Measurements from ENCODE around the gene C8G. TPM values are rescaled to one million over a fixed set of nuclear protein-coding genes. Genes with fewer than 3 reads are reported as not detected.
A peak's percentile ranks its signal among the peaks of the same experiment; 100 is the strongest.

C8G gene
- total RNA-seq, 4 donors from 2014 or later, result 1.7 to 5.2 TPM; not detected in 2

DNA sequence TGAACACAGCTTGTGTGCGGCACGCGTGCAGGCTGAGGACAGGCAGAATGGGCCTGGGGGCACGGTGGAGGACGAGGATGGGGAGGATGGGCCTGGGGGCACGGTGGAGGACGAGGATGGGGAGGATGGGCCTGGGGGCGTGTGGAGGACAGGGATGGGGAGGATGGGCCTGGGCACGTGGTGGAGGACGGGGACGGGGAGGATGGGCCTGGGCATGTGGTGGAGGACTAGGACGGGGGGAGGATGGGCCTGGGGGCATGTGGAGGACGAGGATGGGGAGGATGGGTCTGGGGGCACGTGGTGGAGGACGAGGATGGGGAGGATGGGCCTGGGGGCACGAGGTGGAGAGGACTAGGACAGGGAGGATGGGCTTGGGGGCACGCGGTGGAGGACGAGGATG, 22.5 kb upstream of the C8G start:
- in situ Hi-C loops (cut with MboI; ENCODE audit: low sequenced_read_pairs in 4 of 4), result no loop called here
- Histone ChIP-seq H3K4me3 (no peak overlapping the region), H3K36me3 (peaks cover 0 to 20% of the 10 kb centered on the region in 2 donors), H3K9me3 (no peaks in the 10 kb centered on the region), H3K4me1 (peaks cover 12 to 33% of the 10 kb centered on the region in 2 donors), H3K27ac (no peak overlapping the region), H3K27me3 (no peaks in the 10 kb centered on the region)
- DNase-seq (no peak), ATAC-seq (no peak)
- TF ChIP-seq, protein P1, sequence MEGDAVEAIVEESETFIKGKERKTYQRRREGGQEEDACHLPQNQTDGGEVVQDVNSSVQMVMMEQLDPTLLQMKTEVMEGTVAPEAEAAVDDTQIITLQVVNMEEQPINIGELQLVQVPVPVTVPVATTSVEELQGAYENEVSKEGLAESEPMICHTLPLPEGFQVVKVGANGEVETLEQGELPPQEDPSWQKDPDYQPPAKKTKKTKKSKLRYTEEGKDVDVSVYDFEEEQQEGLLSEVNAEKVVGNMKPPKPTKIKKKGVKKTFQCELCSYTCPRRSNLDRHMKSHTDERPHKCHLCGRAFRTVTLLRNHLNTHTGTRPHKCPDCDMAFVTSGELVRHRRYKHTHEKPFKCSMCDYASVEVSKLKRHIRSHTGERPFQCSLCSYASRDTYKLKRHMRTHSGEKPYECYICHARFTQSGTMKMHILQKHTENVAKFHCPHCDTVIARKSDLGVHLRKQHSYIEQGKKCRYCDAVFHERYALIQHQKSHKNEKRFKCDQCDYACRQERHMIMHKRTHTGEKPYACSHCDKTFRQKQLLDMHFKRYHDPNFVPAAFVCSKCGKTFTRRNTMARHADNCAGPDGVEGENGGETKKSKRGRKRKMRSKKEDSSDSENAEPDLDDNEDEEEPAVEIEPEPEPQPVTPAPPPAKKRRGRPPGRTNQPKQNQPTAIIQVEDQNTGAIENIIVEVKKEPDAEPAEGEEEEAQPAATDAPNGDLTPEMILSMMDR (IDR thresholded peaks at IDR 0.05 in 4 of 5, conservative IDR thresholded peaks at IDR 0.05 in 1 of 5), result no peak
- no peak for TF ChIP-seq POLR2A (IDR thresholded peaks at IDR 0.05)
- intact Hi-C loops (cut with DNase I; ENCODE audit: low total_unique reads), result no loop called here

DNA sequence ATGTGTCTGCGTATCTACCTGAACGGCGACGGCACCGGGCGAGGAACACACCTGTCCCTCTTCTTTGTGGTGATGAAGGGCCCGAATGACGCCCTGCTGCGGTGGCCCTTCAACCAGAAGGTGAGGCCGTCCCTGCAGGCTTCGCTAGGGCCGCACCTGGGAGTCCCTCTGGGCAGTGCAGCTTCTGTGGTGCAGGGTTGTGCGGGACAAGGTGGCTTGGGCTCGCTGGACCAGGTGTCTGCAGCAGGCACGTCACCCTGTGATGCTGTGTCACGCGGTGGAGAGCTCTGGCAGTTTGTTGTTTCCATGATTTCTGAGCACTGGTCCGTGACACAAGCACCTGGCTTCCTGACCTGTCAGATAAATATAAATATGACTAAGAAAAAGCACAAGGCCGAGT, 21.2 kb upstream of the C8G start:
- Histone ChIP-seq H3K4me3 (no peak overlapping the region), H3K9me3 (no peaks in the 10 kb centered on the region), H3K36me3 (peaks cover 0 to 15% of the 10 kb centered on the region in 2 donors), H3K27ac (peak overlapping the region in 1 of 4 donors; percentile 9), H3K4me1 (peaks cover 21 to 47% of the 10 kb centered on the region in 2 donors), H3K27me3 (no peaks in the 10 kb centered on the region)
- intact Hi-C loops (cut with DNase I; ENCODE audit: low total_unique reads) (no loop called here), in situ Hi-C loops (cut with MboI; ENCODE audit: low sequenced_read_pairs in 4 of 4) (no loop called here)
- ATAC-seq, result no peak
- DNase-seq, result no peak
- no peak for TF ChIP-seq POLR2A (IDR thresholded peaks at IDR 0.05)

DNA sequence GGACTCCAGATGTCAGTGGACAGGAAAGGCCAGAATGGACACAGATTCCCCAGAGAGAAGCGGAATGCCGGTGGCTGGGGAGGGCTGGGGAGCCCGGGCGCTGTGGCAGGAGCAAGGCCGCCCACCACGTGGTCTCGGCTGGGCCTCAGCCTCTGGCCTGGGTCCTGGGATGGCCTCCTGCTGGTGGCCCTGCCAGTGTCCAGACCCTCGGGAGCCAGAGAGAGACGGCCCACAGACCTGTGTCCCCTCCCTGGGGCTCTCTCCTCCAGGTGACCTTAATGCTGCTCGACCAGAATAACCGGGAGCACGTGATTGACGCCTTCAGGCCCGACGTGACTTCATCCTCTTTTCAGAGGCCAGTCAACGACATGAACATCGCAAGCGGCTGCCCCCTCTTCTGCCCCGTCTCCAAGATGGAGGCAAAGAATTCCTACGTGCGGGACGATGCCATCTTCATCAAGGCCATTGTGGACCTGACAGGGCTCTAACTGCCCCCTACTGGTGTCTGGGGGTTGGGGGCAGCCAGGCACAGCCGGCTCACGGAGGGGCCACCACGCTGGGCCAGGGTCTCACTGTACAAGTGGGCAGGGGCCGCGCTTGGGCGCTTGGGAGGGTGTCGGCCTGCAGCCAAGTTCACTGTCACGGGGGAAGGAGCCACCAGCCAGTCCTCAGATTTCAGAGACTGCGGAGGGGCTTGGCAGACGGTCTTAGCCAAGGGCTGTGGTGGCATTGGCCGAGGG, 19.5 kb upstream of the C8G start:
- peak overlapping the region; percentile 91 to 96 (median 96) for H3K27ac ChIP-seq
- ATAC-seq, result no peak

DNA sequence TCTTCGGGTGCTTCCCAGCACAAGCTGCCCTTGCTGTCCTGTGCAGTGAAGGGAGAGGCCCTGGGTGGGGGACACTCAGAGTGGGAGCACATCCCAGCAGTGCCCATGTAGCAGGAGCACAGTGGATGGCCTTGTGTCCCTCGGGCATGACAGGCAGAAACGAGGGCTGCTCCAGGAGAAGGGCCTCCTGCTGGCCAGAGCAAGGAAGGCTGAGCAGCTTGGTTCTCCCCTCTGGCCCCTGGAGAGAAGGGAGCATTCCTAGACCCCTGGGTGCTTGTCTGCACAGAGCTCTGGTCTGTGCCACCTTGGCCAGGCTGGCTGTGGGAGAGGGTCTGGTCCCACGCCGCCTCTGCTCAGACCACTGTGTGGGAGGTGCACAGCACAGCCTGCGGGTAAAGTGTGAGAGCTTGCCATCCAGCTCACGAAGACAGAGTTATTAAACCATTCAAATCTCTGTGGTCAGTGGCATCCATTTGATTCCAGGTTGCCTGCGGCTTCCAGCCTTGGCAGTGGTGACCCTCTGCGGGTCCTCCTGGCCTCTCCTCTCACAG, 18.8 kb upstream of the C8G start:
- H3K36me3 ChIP-seq, result no peaks in the 10 kb centered on the region
- no peak for DNase-seq

More for the DNA sequence above, 19.5 kb upstream of the C8G start:
- in situ Hi-C loops (cut with MboI; ENCODE audit: low sequenced_read_pairs in 4 of 4), result loop anchor here in 1 of 4 donors (25.0 kb wide), 1 partner anchor 138 kb away; the partner anchor contains the start of genes CCDC183 and TMEM141
- Histone ChIP-seq H3K4me3 (no peak overlapping the region), H3K27me3 (no peaks in the 10 kb centered on the region), H3K36me3 (peaks cover 0 to 6% of the 10 kb centered on the region in 2 donors), H3K4me1 (peaks cover 37 to 63% of the 10 kb centered on the region in 2 donors), H3K9me3 (no peaks in the 10 kb centered on the region)
- TF ChIP-seq, protein P1 (IDR thresholded peaks at IDR 0.05 in 4 of 5, conservative IDR thresholded peaks at IDR 0.05 in 1 of 5), result no peak
- no peak for TF ChIP-seq POLR2A (IDR thresholded peaks at IDR 0.05)
- DNase-seq, result no peak
- intact Hi-C loops (cut with DNase I; ENCODE audit: low total_unique reads), result loop anchor here (5.0 kb wide), 2 partner anchors 38 to 78 kb away; partner anchors contain the start of genes PHPT1 and TRAF2

More for the DNA sequence above, 18.8 kb upstream of the C8G start:
- H3K9me3 ChIP-seq, result no peaks in the 10 kb centered on the region
- TF ChIP-seq POLR2A (IDR thresholded peaks at IDR 0.05), result no peak
- TF ChIP-seq, protein P1 (IDR thresholded peaks at IDR 0.05 in 4 of 5, conservative IDR thresholded peaks at IDR 0.05 in 1 of 5), result no peak
- H3K4me1 ChIP-seq, result peaks cover 37 to 67% of the 10 kb centered on the region in 2 donors
- H3K27me3 ChIP-seq, result no peaks in the 10 kb centered on the region
- intact Hi-C loops (cut with DNase I; ENCODE audit: low total_unique reads) (loop anchor here (5.0 kb wide), 2 partner anchors 39 to 79 kb away; partner anchors contain the start of genes PHPT1 and TRAF2), in situ Hi-C loops (cut with MboI; ENCODE audit: low sequenced_read_pairs in 4 of 4) (loop anchor here in 1 of 4 donors (25.0 kb wide), 1 partner anchor 139 kb away; the partner anchor contains the start of genes CCDC183 and TMEM141)
- H3K27ac ChIP-seq, result peak overlapping the region; percentile 91 to 96 (median 96)
- no peak for ATAC-seq
- H3K4me3 ChIP-seq, result no peak overlapping the region
